Kidney (tissue), 14 donors: ENCODE measurements around the gene CSNK1G2. TPM values are rescaled to one million over a fixed set of nuclear protein-coding genes. Genes with fewer than 3 reads are reported as not detected.
"Not testable (repeated sequence)": the region's sequence is repeated elsewhere in the genome, so short reads cannot be mapped to it uniquely, and the experiment has no call there.

Source experiments
- DNase-seq, 5 donors: peaks; one replicate each; pipeline ENCODE4 v3.0.0-alpha.2; 2013 to 2020
- FAIRE-seq: peaks from 2 replicates; lab custom pipeline; 2012; peaks lifted over from hg19 to GRCh38; lab: Jason Lieb, UNC
- H3K27ac ChIP-seq, 2 donors: one replicate each; pipeline ENCODE4 v1.7.0; 2013; ENCODE audit warnings: low read depth in 2 of 2, low read length in 2 of 2, inconsistent platforms in 1 of 2
- H3K27me3 ChIP-seq: one replicate; pipeline ENCODE4 v1.7.1; 2013; ENCODE audit warnings: low read length, inconsistent platforms; ENCODE audit not compliant: control insufficient read depth, insufficient read depth
- H3K36me3 ChIP-seq, 3 donors: one replicate each; pipeline versions ENCODE4 v1.7.0 to v1.7.1; 2013; ENCODE audit warnings: low read length in 3 of 3, control low read depth in 1 of 3, inconsistent platforms in 1 of 3; ENCODE audit not compliant: insufficient read depth in 3 of 3, control insufficient read depth in 2 of 3
- H3K4me1 ChIP-seq, 3 donors: one replicate each; pipeline versions ENCODE4 v1.7.0 to v1.7.1; 2013; ENCODE audit warnings: low read length in 3 of 3, inconsistent platforms in 1 of 3, low read depth in 1 of 3; ENCODE audit not compliant: control insufficient read depth in 2 of 3, insufficient read depth in 2 of 3
- H3K4me3 ChIP-seq, 3 donors: one replicate each; pipeline versions ENCODE4 v1.7.0 to v1.8.1; 2013; ENCODE audit warnings: low read length in 3 of 3, control low read depth in 1 of 3, inconsistent platforms in 1 of 3
- H3K9ac ChIP-seq, 3 donors: one replicate each; pipeline versions ENCODE4 v1.7.0 to v1.7.1; 2013; ENCODE audit warnings: low read length in 3 of 3, control low read depth in 1 of 3, inconsistent platforms in 1 of 3
- H3K9me3 ChIP-seq, 3 donors: one replicate each; pipeline versions ENCODE4 v1.7.0 to v1.7.1; 2013; ENCODE audit warnings: low read length in 3 of 3, control low read depth in 1 of 3, inconsistent platforms in 1 of 3; ENCODE audit not compliant: control insufficient read depth in 2 of 3, insufficient read depth in 1 of 3
- CTCF ChIP-seq: IDR thresholded peaks from 3 replicates; pipeline ENCODE4 v1.5.1; 2012; ENCODE audit warnings: mild to moderate bottlenecking, moderate library complexity, borderline replicate concordance; ENCODE audit not compliant: insufficient read depth; ENCODE audit errors: extremely low read depth
- intact Hi-C: fragments of 100-400 bp; cut with DNase I; formaldehyde crosslinking; loops from one replicate; pipeline ENCODE4 v1.11.1; 2022
- polyA plus RNA-seq: library from polyadenylated mRNA; stranded (reverse); fragments of 350-450 nt; fragmentation: Illumina TruSeq; extraction: RNeasy Lipid Tissue Mini Kit (QIAGEN cat#74804); gene quantifications from one replicate; pipeline ENCODE4 v1.2.3, GENCODE V29; 2014; ENCODE audit warnings: low read depth, low replicate concordance; ENCODE audit not compliant: insufficient read depth
- total RNA-seq: library from RNA; stranded (reverse); fragmentation: NEBNext Ultra II Directional; extraction: Animal tissue kit (Norgen Biotek cat#: 25700); gene quantifications from one replicate; pipeline ENCODE4 v1.2.1, GENCODE V29; 2021
- donor health status: control.
- donor health status: control.
- donor health status: control.
- donor health status: control.
- donor health status: control.
- donor health status: DM: yes; HTN: yes; CAD: no.
- donor health status: Normal renal cell carcinoma (clear cell type).

The CSNK1G2 gene
- total and polyA plus RNA-seq, 2 donors from 2014 or later = 33.1 to 66.2 TPM

DNA sequence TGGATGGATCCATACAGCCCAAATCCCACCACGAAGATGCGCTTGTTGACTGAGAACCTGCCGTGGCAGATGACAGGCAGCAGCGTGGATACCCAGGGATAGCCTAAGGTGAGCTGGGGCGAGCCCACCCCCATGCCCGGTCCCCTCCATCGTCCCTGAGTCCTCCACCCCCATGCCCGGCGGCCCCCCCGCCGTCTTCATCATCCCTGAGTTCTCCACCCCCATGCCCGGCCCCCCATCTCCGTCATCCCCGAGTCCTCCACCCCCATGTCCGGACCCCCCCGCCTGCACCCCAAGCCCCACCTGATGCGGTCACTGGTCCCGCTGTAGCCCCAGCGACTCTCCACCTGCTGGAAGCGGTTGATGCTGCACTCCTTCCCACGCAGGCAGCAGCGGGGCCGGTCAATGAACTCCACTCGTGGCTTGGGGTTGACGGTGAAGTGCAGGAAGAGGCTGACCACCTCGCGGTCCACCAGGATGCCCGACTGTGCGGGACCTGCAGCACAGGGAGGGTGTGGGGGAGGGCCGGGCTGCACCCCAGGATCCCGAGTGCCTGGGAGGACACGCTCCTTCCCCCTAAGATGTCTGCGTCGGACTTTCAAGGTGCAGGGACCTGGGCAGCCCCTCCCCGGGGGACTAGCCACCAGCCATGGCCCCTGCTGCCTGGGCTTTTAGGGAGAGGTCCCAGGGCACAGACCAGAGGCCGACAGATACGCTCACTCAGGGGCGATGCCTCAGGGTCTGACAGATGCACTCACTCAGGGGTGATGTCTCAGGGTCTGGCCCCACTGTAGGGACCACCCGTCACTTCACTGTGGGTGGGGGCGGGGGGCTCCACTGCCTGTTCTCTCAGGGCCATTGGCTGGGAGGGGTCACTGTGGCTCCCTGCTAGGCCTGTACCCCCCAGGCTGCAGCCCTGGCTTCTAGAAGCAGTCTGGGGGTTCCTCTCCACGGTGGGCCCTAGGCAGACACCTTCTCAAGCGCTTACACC is 46.5 kb downstream of the CSNK1G2 start:
- H3K9ac ChIP-seq = no peak overlapping the region
- no peaks in the 10 kb centered on the region for H3K4me1 ChIP-seq
- FAIRE-seq (no peak), DNase-seq (no peak)
- H3K27me3 ChIP-seq = no peaks in the 10 kb centered on the region
- no peak for TF ChIP-seq CTCF
- no peak overlapping the region for H3K27ac ChIP-seq
- H3K36me3 ChIP-seq = peaks cover 2 to 20% (median 9%) of the 10 kb centered on the region in 3 donors
- intact Hi-C loops = no loop called here
- no peak overlapping the region for H3K4me3 ChIP-seq
- no peaks in the 10 kb centered on the region for H3K9me3 ChIP-seq

DNA sequence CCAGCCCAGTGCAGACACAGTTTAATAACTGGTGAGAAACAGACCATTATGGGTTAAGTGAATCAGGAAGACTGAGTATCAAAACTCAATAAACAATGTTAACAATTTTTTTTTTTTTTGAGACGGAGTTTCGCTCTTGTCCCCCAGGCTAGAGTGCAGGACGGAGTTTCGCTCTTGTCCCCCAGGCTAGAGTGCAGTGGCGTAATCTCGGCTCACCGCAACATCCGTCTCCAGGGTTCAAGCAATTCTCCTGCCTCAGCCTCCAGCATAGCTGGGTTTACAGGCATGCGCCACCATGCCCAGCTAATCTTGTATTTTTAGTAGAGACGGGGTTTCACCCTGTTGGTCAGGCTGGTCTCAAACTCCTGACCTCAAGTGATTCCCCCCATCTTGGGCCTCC is 47.5 kb downstream of the CSNK1G2 start:
- intact Hi-C loops, H3K9ac ChIP-seq, H3K4me1 ChIP-seq, FAIRE-seq, H3K27me3 ChIP-seq, H3K27ac ChIP-seq, H3K9me3 ChIP-seq, DNase-seq, H3K4me3 ChIP-seq: not testable (repeated sequence)
- peaks cover 0 to 20% (median 9%) of the 10 kb centered on the region in 3 donors for H3K36me3 ChIP-seq

- no peaks in the 10 kb centered on the region for H3K27me3 ChIP-seq
- no peak overlapping the region for H3K27ac ChIP-seq
- TF ChIP-seq CTCF = no peak
- H3K9ac ChIP-seq = no peak overlapping the region
- no peaks in the 10 kb centered on the region for H3K9me3 ChIP-seq
- H3K4me3 ChIP-seq = no peak overlapping the region
- peaks cover 0 to 20% (median 9%) of the 10 kb centered on the region in 3 donors for H3K36me3 ChIP-seq
- intact Hi-C loops = no loop called here
- DNase-seq = no peak
- FAIRE-seq = no peak
- H3K4me1 ChIP-seq = no peaks in the 10 kb centered on the region
These were observed 48.7 kb downstream of the CSNK1G2 start for GRCh38 chr19:1989513-1990229.
